Liver (tissue), 9 donors: ENCODE data around the gene ZNF664. TPM values are rescaled to one million over a fixed set of nuclear protein-coding genes. Genes with fewer than 3 reads are reported as not detected.

Experiments used
- DNase-seq: peaks from one replicate; pipeline ENCODE4 v3.0.0-alpha.2; 2017; ENCODE audit warnings: low spot score
- H3K27ac ChIP-seq, 2 donors: one replicate each; pipeline ENCODE4 v1.7.0; 2013; ENCODE audit warnings: inconsistent platforms in 2 of 2, low read length in 2 of 2, control low read depth in 1 of 2, low read depth in 1 of 2, mild to moderate bottlenecking in 1 of 2
- H3K27me3 ChIP-seq, 4 donors: one replicate each; pipeline versions ENCODE4 v1.6.1 to v1.7.0; 2013; ENCODE audit warnings: low read length in 3 of 4, inconsistent platforms in 1 of 4, mild to moderate bottlenecking in 1 of 4, moderate library complexity in 1 of 4; ENCODE audit not compliant: control insufficient read depth in 4 of 4, insufficient read depth in 4 of 4
- H3K36me3 ChIP-seq, 4 donors: one replicate each; pipeline versions ENCODE4 v1.6.1 to v1.7.0; 2013; ENCODE audit warnings: low read length in 3 of 4, mild to moderate bottlenecking in 3 of 4, low read depth in 1 of 4, moderate library complexity in 1 of 4; ENCODE audit not compliant: control insufficient read depth in 4 of 4, insufficient read depth in 3 of 4
- H3K4me1 ChIP-seq, 4 donors: one replicate each; pipeline versions ENCODE4 v1.6.1 to v1.7.0; 2013; ENCODE audit warnings: low read length in 3 of 4, mild to moderate bottlenecking in 3 of 4, moderate library complexity in 1 of 4; ENCODE audit not compliant: control insufficient read depth in 4 of 4, insufficient read depth in 4 of 4
- H3K4me3 ChIP-seq, 3 donors: one replicate each; pipeline versions ENCODE4 v1.6.1 to v1.7.0; 2013; ENCODE audit warnings: low read length in 3 of 3, control low read depth in 1 of 3, low read depth in 1 of 3, mild to moderate bottlenecking in 1 of 3
- H3K9ac ChIP-seq, 2 donors: one replicate each; pipeline ENCODE4 v1.7.0; 2013; ENCODE audit warnings: low read length in 2 of 2, mild to moderate bottlenecking in 2 of 2, moderate library complexity in 2 of 2, control low read depth in 1 of 2, low read depth in 1 of 2
- H3K9me3 ChIP-seq, 4 donors: one replicate each; pipeline versions ENCODE4 v1.6.1 to v1.7.0; 2013; ENCODE audit warnings: low read length in 3 of 4; ENCODE audit not compliant: control insufficient read depth in 4 of 4
- EGR1 ChIP-seq, 2 donors: IDR thresholded peaks; 2 replicates each; pipeline ENCODE4 v1.6.1; 2016 to 2018; ENCODE audit warnings: antibody characterized with exemption in 2 of 2, low read depth in 2 of 2
- FOXA2 ChIP-seq: IDR thresholded peaks from 2 replicates; pipeline ENCODE4 v1.6.1; 2016; ENCODE audit warnings: antibody characterized with exemption
- GABPA ChIP-seq, 2 donors: IDR thresholded peaks in 1 of 2; conservative IDR thresholded peaks in 1 of 2; 2 replicates each; pipeline ENCODE4 v1.6.1; 2016; ENCODE audit warnings: antibody characterized with exemption in 2 of 2, mild to moderate bottlenecking in 1 of 2, moderate library complexity in 1 of 2
- HNF4A ChIP-seq, 2 donors: conservative IDR thresholded peaks; 2 replicates each; pipeline ENCODE4 v1.6.1; 2016; ENCODE audit warnings: antibody characterized with exemption in 2 of 2, mild to moderate bottlenecking in 2 of 2
- HNF4G ChIP-seq: IDR thresholded peaks from 2 replicates; pipeline ENCODE4 v1.6.1; 2016; ENCODE audit warnings: antibody characterized with exemption
- JUND ChIP-seq, 2 donors: IDR thresholded peaks; 2 replicates each; pipeline ENCODE4 v1.6.1; 2016; ENCODE audit warnings: antibody characterized with exemption in 2 of 2
- NR2F2 ChIP-seq: IDR thresholded peaks from 2 replicates; pipeline ENCODE4 v1.6.1; 2016; ENCODE audit warnings: antibody characterized with exemption
- RAD21 ChIP-seq, 2 donors: IDR thresholded peaks; 2 replicates each; pipeline ENCODE4 v1.6.1; 2016; ENCODE audit warnings: antibody characterized with exemption in 2 of 2, mild to moderate bottlenecking in 2 of 2
- RXRA ChIP-seq, 2 donors: IDR thresholded peaks; 2 replicates each; pipeline ENCODE4 v1.6.1; 2017 to 2018; ENCODE audit warnings: antibody characterized with exemption in 2 of 2, mild to moderate bottlenecking in 1 of 2
- SP1 ChIP-seq: IDR thresholded peaks from 2 replicates; pipeline ENCODE4 v1.6.1; 2018; ENCODE audit warnings: antibody characterized with exemption, mild to moderate bottlenecking
- TAF1 ChIP-seq: conservative IDR thresholded peaks from 2 replicates; pipeline ENCODE4 v1.6.1; 2016; ENCODE audit warnings: antibody characterized with exemption, mild to moderate bottlenecking
- YY1 ChIP-seq: IDR thresholded peaks from 2 replicates; pipeline ENCODE4 v1.6.1; 2016; ENCODE audit warnings: antibody characterized with exemption, mild to moderate bottlenecking
- WGBS: extraction: QIAGEN DNeasy Blood & Tissue Kit; methylation state at CpG from one replicate; pipeline ENCODE4 v1.1.7; 2013; 5-methylcytosine and 5-hydroxymethylcytosine counted together
- polyA plus RNA-seq, 2 donors: library from polyadenylated mRNA; stranded (reverse) in 1 of 2; unstranded in 1 of 2; fragments of 200-250 nt in 1 of 2; fragments of >200 nt in 1 of 2; fragmentation: Nextera tagmentation in 1 of 2; extraction: Ambion mirVana in 1 of 2; gene quantifications; one replicate each; pipeline versions ENCODE4 v1.2.1 to v1.2.3, GENCODE V29; 2013 to 2015
- total RNA-seq, 2 donors: library from RNA; depleted of rRNA; stranded (reverse); fragments of >200 nt; gene quantifications; one replicate each; pipeline ENCODE4 v1.2.3, GENCODE V29; 2014
- TF ChIP-seq, protein P1 (sequence below): IDR thresholded peaks from 2 replicates; pipeline ENCODE4 v1.6.1; 2016; ENCODE audit warnings: antibody characterized with exemption
- TF ChIP-seq, protein P2 (sequence below): fragments of 150-350 bp; IDR thresholded peaks from 2 replicates; pipeline ENCODE4 v1.5.1; 2017; ENCODE audit warnings: improper control_type of control experiment, low read depth, low read length; ENCODE audit not compliant: missing input control
- TF ChIP-seq, protein P3 (sequence below): IDR thresholded peaks from 2 replicates; pipeline ENCODE4 v1.6.1; 2016; ENCODE audit warnings: antibody characterized with exemption, mild to moderate bottlenecking
- donor health status: healthy.
- donor health status: healthy.
- donor health status: healthy.
- donor health status: healthy.
- donor health status: healthy.

ZNF664 gene
- total and polyA plus RNA-seq, 4 donors = 7.2 to 40.3 (median 29.6) TPM

DNA sequence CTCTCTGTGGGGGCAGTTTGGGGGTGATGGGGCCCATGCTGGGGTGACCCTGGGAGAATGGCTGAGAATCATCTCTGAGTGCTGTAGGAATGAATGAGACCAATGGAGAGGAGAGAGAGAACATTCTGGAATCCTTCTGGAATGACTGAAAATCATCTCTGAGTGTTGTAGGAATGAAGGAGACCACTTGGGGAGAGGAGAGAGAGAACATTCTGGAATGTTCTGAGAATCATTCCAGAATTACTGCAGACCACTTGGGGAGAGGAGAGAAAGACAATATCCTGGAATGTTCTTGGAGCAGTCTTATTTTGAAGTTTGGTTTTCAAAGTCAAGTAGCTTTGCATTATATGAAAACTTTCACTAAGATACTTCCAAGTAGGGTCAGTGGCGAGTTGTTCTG lies 64.3 kb downstream of the ZNF664 start:
- no peak overlapping the region for H3K4me3 ChIP-seq
- no peaks in the 10 kb centered on the region for H3K36me3 ChIP-seq
- no peaks in the 10 kb centered on the region for H3K9me3 ChIP-seq
- TF ChIP-seq, protein P1, sequence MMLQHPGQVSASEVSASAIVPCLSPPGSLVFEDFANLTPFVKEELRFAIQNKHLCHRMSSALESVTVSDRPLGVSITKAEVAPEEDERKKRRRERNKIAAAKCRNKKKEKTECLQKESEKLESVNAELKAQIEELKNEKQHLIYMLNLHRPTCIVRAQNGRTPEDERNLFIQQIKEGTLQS = no peak
- no peak for TF ChIP-seq TAF1
- no peak for DNase-seq
- no peaks in the 10 kb centered on the region for H3K4me1 ChIP-seq
- H3K27ac ChIP-seq = no peak overlapping the region
- 96% methylated on average over 1 of the region's 1 CpG for WGBS
- no peaks in the 10 kb centered on the region for H3K27me3 ChIP-seq
- no peak overlapping the region for H3K9ac ChIP-seq

DNA sequence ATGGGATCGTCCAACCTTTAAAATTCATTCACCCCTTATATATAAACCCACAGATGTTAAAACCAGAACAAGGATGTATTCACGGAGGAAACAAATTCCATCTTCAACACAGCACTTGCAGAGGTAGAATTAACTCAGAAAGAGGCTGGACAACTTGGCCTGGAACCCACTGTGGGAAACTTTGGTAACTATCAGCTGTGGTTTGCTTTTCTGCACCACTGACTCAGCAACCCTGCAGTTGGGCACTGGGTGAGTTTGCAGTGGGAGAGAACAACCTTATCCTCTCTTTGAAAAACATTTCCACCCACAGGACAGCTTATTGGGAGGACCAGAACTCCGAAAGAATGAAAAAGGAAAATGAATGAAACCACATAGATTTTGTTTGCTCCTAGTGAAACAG lies 66.3 kb downstream of the ZNF664 start:
- no peak overlapping the region for H3K4me3 ChIP-seq
- no peaks in the 10 kb centered on the region for H3K36me3 ChIP-seq
- no peak overlapping the region for H3K9ac ChIP-seq
- no peaks in the 10 kb centered on the region for H3K9me3 ChIP-seq
- H3K4me1 ChIP-seq = no peaks in the 10 kb centered on the region
- H3K27ac ChIP-seq = no peak overlapping the region
- DNase-seq = no peak
- 76% methylated on average over 3 of the region's 3 CpGs for whole genome bisulfite sequencing
- H3K27me3 ChIP-seq = no peaks in the 10 kb centered on the region
- TF ChIP-seq HNF4G (no peak), RXRA (IDR thresholded peaks at IDR 0.05) (no peak), FOXA2 (no peak), TAF1 (no peak), NR2F2 (no peak), GABPA (IDR thresholded peaks at IDR 0.05 in 1 of 2, conservative IDR thresholded peaks at IDR 0.05 in 1 of 2) (no peak), RAD21 (IDR thresholded peaks at IDR 0.05) (no peak), HNF4A (conservative IDR thresholded peaks at IDR 0.05) (no peak), YY1 (no peak), EGR1 (IDR thresholded peaks at IDR 0.05; ENCODE audit: low read depth in 2 of 2) (no peak), SP1 (no peak)
- TF ChIP-seq, protein P2, sequence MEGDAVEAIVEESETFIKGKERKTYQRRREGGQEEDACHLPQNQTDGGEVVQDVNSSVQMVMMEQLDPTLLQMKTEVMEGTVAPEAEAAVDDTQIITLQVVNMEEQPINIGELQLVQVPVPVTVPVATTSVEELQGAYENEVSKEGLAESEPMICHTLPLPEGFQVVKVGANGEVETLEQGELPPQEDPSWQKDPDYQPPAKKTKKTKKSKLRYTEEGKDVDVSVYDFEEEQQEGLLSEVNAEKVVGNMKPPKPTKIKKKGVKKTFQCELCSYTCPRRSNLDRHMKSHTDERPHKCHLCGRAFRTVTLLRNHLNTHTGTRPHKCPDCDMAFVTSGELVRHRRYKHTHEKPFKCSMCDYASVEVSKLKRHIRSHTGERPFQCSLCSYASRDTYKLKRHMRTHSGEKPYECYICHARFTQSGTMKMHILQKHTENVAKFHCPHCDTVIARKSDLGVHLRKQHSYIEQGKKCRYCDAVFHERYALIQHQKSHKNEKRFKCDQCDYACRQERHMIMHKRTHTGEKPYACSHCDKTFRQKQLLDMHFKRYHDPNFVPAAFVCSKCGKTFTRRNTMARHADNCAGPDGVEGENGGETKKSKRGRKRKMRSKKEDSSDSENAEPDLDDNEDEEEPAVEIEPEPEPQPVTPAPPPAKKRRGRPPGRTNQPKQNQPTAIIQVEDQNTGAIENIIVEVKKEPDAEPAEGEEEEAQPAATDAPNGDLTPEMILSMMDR = no peak
- TF ChIP-seq, protein P1 = no peak
- TF ChIP-seq, protein P3, sequence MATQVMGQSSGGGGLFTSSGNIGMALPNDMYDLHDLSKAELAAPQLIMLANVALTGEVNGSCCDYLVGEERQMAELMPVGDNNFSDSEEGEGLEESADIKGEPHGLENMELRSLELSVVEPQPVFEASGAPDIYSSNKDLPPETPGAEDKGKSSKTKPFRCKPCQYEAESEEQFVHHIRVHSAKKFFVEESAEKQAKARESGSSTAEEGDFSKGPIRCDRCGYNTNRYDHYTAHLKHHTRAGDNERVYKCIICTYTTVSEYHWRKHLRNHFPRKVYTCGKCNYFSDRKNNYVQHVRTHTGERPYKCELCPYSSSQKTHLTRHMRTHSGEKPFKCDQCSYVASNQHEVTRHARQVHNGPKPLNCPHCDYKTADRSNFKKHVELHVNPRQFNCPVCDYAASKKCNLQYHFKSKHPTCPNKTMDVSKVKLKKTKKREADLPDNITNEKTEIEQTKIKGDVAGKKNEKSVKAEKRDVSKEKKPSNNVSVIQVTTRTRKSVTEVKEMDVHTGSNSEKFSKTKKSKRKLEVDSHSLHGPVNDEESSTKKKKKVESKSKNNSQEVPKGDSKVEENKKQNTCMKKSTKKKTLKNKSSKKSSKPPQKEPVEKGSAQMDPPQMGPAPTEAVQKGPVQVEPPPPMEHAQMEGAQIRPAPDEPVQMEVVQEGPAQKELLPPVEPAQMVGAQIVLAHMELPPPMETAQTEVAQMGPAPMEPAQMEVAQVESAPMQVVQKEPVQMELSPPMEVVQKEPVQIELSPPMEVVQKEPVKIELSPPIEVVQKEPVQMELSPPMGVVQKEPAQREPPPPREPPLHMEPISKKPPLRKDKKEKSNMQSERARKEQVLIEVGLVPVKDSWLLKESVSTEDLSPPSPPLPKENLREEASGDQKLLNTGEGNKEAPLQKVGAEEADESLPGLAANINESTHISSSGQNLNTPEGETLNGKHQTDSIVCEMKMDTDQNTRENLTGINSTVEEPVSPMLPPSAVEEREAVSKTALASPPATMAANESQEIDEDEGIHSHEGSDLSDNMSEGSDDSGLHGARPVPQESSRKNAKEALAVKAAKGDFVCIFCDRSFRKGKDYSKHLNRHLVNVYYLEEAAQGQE = no peak

DNA sequence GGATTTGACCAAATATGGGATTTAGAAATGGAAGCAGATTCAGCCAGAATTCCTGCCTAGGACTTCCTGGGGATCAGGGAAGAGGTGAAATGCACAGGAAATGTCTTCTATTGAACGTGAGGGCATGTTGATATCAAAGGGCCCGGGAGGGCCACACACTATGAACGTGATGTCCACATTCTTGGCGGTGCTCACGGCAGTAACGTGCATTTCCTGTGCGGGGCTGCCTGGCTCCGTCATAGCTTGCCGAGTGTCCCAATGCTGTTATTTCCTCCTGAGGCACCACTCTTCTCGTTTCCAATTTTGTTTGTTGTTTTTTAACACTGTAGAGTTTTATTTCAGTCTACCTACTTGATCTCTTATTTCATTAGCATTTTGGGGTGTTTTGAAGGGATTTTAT lies 67.3 kb downstream of the ZNF664 start:
- Histone ChIP-seq H3K27ac (no peak overlapping the region), H3K4me1 (no peaks in the 10 kb centered on the region), H3K36me3 (no peaks in the 10 kb centered on the region), H3K9ac (no peak overlapping the region), H3K4me3 (no peak overlapping the region), H3K9me3 (no peaks in the 10 kb centered on the region), H3K27me3 (no peaks in the 10 kb centered on the region)
- no peak for DNase-seq
- 65% methylated on average over 10 of the region's 10 CpGs for WGBS
- TF ChIP-seq TAF1 (no peak), NR2F2 (peak; percentile 32), JUND (IDR thresholded peaks at IDR 0.05) (no peak), GABPA (IDR thresholded peaks at IDR 0.05 in 1 of 2, conservative IDR thresholded peaks at IDR 0.05 in 1 of 2) (no peak)
